HepG2 (cell line): ENCODE data around the gene SUSD3. TPM values are rescaled to one million over a fixed set of nuclear protein-coding genes. Genes with fewer than 3 reads are reported as not detected.
A peak's percentile ranks its signal among the peaks of the same experiment; 100 is the strongest.

Experiments
- ARID4A ChIP-seq: sonication (generic); formaldehyde crosslinking; IDR thresholded peaks from 2 replicates; pipeline ENCODE4 v1.5.0; 2020; ENCODE audit warnings: mild to moderate bottlenecking, missing genetic modification reagents, borderline replicate concordance
- BCL6 ChIP-seq: IDR thresholded peaks from 2 replicates; pipeline ENCODE4 v1.6.1; 2016; ENCODE audit warnings: missing genetic modification reagents, missing compliant biosample characterization
- DZIP1 ChIP-seq: sonication (generic); formaldehyde crosslinking; IDR thresholded peaks from 2 replicates; pipeline ENCODE4 v1.5.0; 2020; ENCODE audit warnings: mild to moderate bottlenecking, missing genetic modification reagents
- ESRRA ChIP-seq: sonication (generic); formaldehyde crosslinking; IDR thresholded peaks from 2 replicates; pipeline ENCODE4 v1.5.1; 2020; ENCODE audit warnings: mild to moderate bottlenecking, low read depth, missing genetic modification reagents
- FIP1L1 ChIP-seq: fragments of 200-400 bp; formaldehyde crosslinking; IDR thresholded peaks from 2 replicates; pipeline ENCODE4 v1.6.1; 2018; ENCODE audit warnings: low read depth, mild to moderate bottlenecking, low read length, moderate library complexity, borderline replicate concordance; ENCODE audit not compliant: insufficient read depth
- FOXA3 ChIP-seq: IDR thresholded peaks from 2 replicates; pipeline ENCODE4 v1.6.1; 2016; ENCODE audit warnings: missing genetic modification reagents, missing compliant biosample characterization
- FOXO4 ChIP-seq: sonication (generic); formaldehyde crosslinking; conservative IDR thresholded peaks from 2 replicates; pipeline ENCODE4 v1.8.1; 2023; ENCODE audit warnings: missing genetic modification reagents
- GABPB1 ChIP-seq: IDR thresholded peaks from 2 replicates; pipeline ENCODE4 v1.6.1; 2016; ENCODE audit warnings: mild to moderate bottlenecking, missing genetic modification reagents, moderate library complexity, missing compliant biosample characterization
- GPN1 ChIP-seq: sonication (generic); formaldehyde crosslinking; IDR thresholded peaks from 2 replicates; pipeline ENCODE4 v1.5.1; 2020; ENCODE audit warnings: missing genetic modification reagents, borderline replicate concordance
- MAX ChIP-seq: IDR thresholded peaks from 2 replicates; pipeline ENCODE4 v1.6.1; 2012; ENCODE audit warnings: inconsistent platforms
- MTF2 ChIP-seq: sonication (generic); formaldehyde crosslinking; IDR thresholded peaks from 2 replicates; pipeline ENCODE4 v1.5.0; 2020; ENCODE audit warnings: missing genetic modification reagents, borderline replicate concordance
- PAWR ChIP-seq: sonication (generic); formaldehyde crosslinking; IDR thresholded peaks from 2 replicates; pipeline ENCODE4 v1.4.0; 2020; ENCODE audit warnings: missing genetic modification reagents, mild to moderate bottlenecking, borderline replicate concordance
- PHF21A ChIP-seq: sonication (generic); formaldehyde crosslinking; IDR thresholded peaks from 2 replicates; pipeline ENCODE4 v1.5.0; 2020; ENCODE audit warnings: mild to moderate bottlenecking, missing genetic modification reagents
- PHF8 ChIP-seq: sonication (generic); formaldehyde crosslinking; IDR thresholded peaks from 2 replicates; pipeline ENCODE4 v1.5.0; 2020; ENCODE audit warnings: missing genetic modification reagents
- SMC3 ChIP-seq: IDR thresholded peaks from 2 replicates; pipeline ENCODE4 v1.6.1; 2011; ENCODE audit warnings: low read length, improper control_type of control experiment
- ZNF326 ChIP-seq: sonication (generic); formaldehyde crosslinking; IDR thresholded peaks from 2 replicates; pipeline ENCODE4 v1.4.0; 2020; ENCODE audit warnings: missing genetic modification reagents, borderline replicate concordance
- ZNF691 ChIP-seq: sonication (generic); formaldehyde crosslinking; IDR thresholded peaks from 2 replicates; pipeline ENCODE4 v1.4.0; 2020; ENCODE audit warnings: missing genetic modification reagents, low read depth, mild to moderate bottlenecking, borderline replicate concordance
- ZNF704 ChIP-seq: sonication (generic); formaldehyde crosslinking; IDR thresholded peaks from 2 replicates; pipeline ENCODE4 v1.8.1; 2023; ENCODE audit warnings: mild to moderate bottlenecking, inconsistent platforms, moderate library complexity, missing genetic modification reagents, borderline replicate concordance
- polyA plus RNA-seq, 8 experiments: library from polyadenylated mRNA; depleted of rRNA in 3 of 8; stranded (reverse) in 7 of 8; unstranded in 1 of 8; fragments of >200 nt; fragmentation: Illumina TruSeq in 4 of 8; extraction: Trizol in 4 of 8; gene quantifications; 2 replicates each; pipeline versions ENCODE4 v1.2.1 to v1.2.3, GENCODE V29; 2011 to 2016; ENCODE audit warnings: low read depth in 4 of 8, missing spikeins in 1 of 8, mixed read lengths in 1 of 8; ENCODE audit not compliant: insufficient read depth in 1 of 8
- total RNA-seq, 5 experiments: library from RNA; depleted of rRNA; stranded (reverse); fragments of >200 nt; fragmentation: Illumina TruSeq; extraction: Trizol; gene quantifications; 2 replicates each; pipeline ENCODE4 v1.2.3, GENCODE V29; 2016; ENCODE audit warnings: low read depth in 1 of 5

Gene SUSD3
- total and polyA plus RNA-seq, 2 of the 13 experiments (the other 11 are each of a cell fraction or from before 2014, with no cell fraction given), result 7.0 to 9.1 TPM

- TF ChIP-seq ZNF704 (CRISPR knock-in tag) (no peak), GPN1 (CRISPR knock-in tag) (no peak), ZNF326 (CRISPR knock-in tag) (no peak), DZIP1 (CRISPR knock-in tag) (no peak; the same call in 1 of the 2 replicates), ZNF691 (CRISPR knock-in tag) (no peak), BCL6 (CRISPR knock-in tag) (no peak; the same call in 1 of the 2 replicates), PAWR (no peak), MTF2 (CRISPR knock-in tag) (no peak), PHF8 (CRISPR knock-in tag) (peak; percentile 92), PHF21A (CRISPR knock-in tag) (no peak), ESRRA (CRISPR knock-in tag) (no peak), MAX (no peak), FOXO4 (CRISPR knock-in tag) (no peak), GABPB1 (CRISPR knock-in tag) (peak; percentile 41; the same call in 1 of the 2 replicates), FIP1L1 (no peak), ARID4A (CRISPR knock-in tag) (peak; percentile 34; the same call in 1 of the 2 replicates), FOXA3 (CRISPR knock-in tag) (no peak), SMC3 (no peak)
These were observed 75.7 kb downstream of the SUSD3 start, which contains the start of gene NINJ1 (continued) for GRCh38 chr9:93134015-93134739.
